ENCODE measurements around the gene CHORDC1. TPM values are rescaled to one million over a fixed set of nuclear protein-coding genes. Genes with fewer than 3 reads are reported as not detected.

The CHORDC1 gene
- polyA plus RNA-seq, 1 donor (not counting 4 experiments of a cell fraction or from before 2014, with no cell fraction given): 50.7 TPM

GRCh38 chr11:90243534-90243933, 20.7 kb upstream of the CHORDC1 start:
- dilution Hi-C loops (cut with MboI; ENCODE audit: extremely low pct_ligation_motif_present, low sequenced_read_pairs): no loop called here
- H3K27me3 ChIP-seq (ENCODE audit: control insufficient read depth, extremely low read depth, insufficient read depth, low read length): no peaks in the 10 kb centered on the region
- H3K36me3 ChIP-seq (ENCODE audit: control insufficient read depth in 2 of 2, extremely low read depth in 1 of 2, insufficient read depth in 2 of 2, low read length in 2 of 2): no peaks in the 10 kb centered on the region
- DNase-seq (ENCODE audit: low read depth, low spot score): no peak
- H2AFZ ChIP-seq (ENCODE audit: control insufficient read depth, low read length): no peak overlapping the region
- no peak for FAIRE-seq
- no peaks in the 10 kb centered on the region for H3K9me1 ChIP-seq (ENCODE audit: control insufficient read depth, extremely low read depth, insufficient read depth, low read length)
- TF ChIP-seq EZH2 (IDR thresholded peaks at IDR 0.05; ENCODE audit: low read length) (no peak), CTCF (optimal IDR thresholded peaks at IDR 0.05 in 1 of 3, IDR thresholded peaks at IDR 0.05 in 1 of 3, conservative IDR thresholded peaks at IDR 0.05 in 1 of 3; ENCODE audit: extremely low read depth in 1 of 3, insufficient read depth in 2 of 3, low read length in 3 of 3) (no peak)
- no peak overlapping the region for H3K27ac ChIP-seq (ENCODE audit: control insufficient read depth, insufficient read depth, low read length)
- no peaks in the 10 kb centered on the region for H4K20me1 ChIP-seq (ENCODE audit: control insufficient read depth, extremely low read depth, insufficient read depth, low read length)
- H3K4me2 ChIP-seq (ENCODE audit: control insufficient read depth, extremely low read depth, insufficient read depth, low read depth, low read length): no peak overlapping the region
- no peaks in the 10 kb centered on the region for H3K79me2 ChIP-seq (ENCODE audit: control insufficient read depth, insufficient read depth, low read length)
- no peaks in the 10 kb centered on the region for H3K9me3 ChIP-seq (ENCODE audit: control insufficient read depth, low read depth, low read length)
- H3K4me1 ChIP-seq (ENCODE audit: control insufficient read depth, extremely low read depth, insufficient read depth, low read length): no peaks in the 10 kb centered on the region
- no peak overlapping the region for H3K4me3 ChIP-seq (ENCODE audit: control insufficient read depth in 2 of 3, extremely low read depth in 1 of 3, insufficient read depth in 2 of 3, low read depth in 1 of 3, low read length in 3 of 3)
- no peak overlapping the region for H3K9ac ChIP-seq (ENCODE audit: control insufficient read depth, extremely low read depth, insufficient read depth, low read length)

GRCh38 chr11:90242894-90243416, 20.1 kb upstream of the CHORDC1 start:
- Histone ChIP-seq H3K9me3 (ENCODE audit: control insufficient read depth, low read depth, low read length) (no peaks in the 10 kb centered on the region), H2AFZ (ENCODE audit: control insufficient read depth, low read length) (no peak overlapping the region), H3K4me1 (ENCODE audit: control insufficient read depth, extremely low read depth, insufficient read depth, low read length) (no peaks in the 10 kb centered on the region), H3K79me2 (ENCODE audit: control insufficient read depth, insufficient read depth, low read length) (no peaks in the 10 kb centered on the region), H4K20me1 (ENCODE audit: control insufficient read depth, extremely low read depth, insufficient read depth, low read length) (no peaks in the 10 kb centered on the region), H3K4me3 (ENCODE audit: control insufficient read depth in 2 of 3, extremely low read depth in 1 of 3, insufficient read depth in 2 of 3, low read depth in 1 of 3, low read length in 3 of 3) (no peak overlapping the region), H3K27me3 (ENCODE audit: control insufficient read depth, extremely low read depth, insufficient read depth, low read length) (no peaks in the 10 kb centered on the region), H3K9me1 (ENCODE audit: control insufficient read depth, extremely low read depth, insufficient read depth, low read length) (no peaks in the 10 kb centered on the region), H3K27ac (ENCODE audit: control insufficient read depth, insufficient read depth, low read length) (no peak overlapping the region), H3K36me3 (ENCODE audit: control insufficient read depth in 2 of 2, extremely low read depth in 1 of 2, insufficient read depth in 2 of 2, low read length in 2 of 2) (no peaks in the 10 kb centered on the region), H3K4me2 (ENCODE audit: control insufficient read depth, extremely low read depth, insufficient read depth, low read depth, low read length) (no peak overlapping the region), H3K9ac (ENCODE audit: control insufficient read depth, extremely low read depth, insufficient read depth, low read length) (no peak overlapping the region)
- FAIRE-seq (no peak), DNase-seq (ENCODE audit: low read depth, low spot score) (no peak)
- TF ChIP-seq EZH2 (IDR thresholded peaks at IDR 0.05; ENCODE audit: low read length) (no peak), CTCF (optimal IDR thresholded peaks at IDR 0.05 in 1 of 3, IDR thresholded peaks at IDR 0.05 in 1 of 3, conservative IDR thresholded peaks at IDR 0.05 in 1 of 3; ENCODE audit: extremely low read depth in 1 of 3, insufficient read depth in 2 of 3, low read length in 3 of 3) (no peak)
- dilution Hi-C loops (cut with MboI; ENCODE audit: extremely low pct_ligation_motif_present, low sequenced_read_pairs): no loop called here
